ENCODE results near the gene DUS1L.

Gene DUS1L

GRCh38 chr17:82043507-82043906 lies 22.1 kb downstream of the DUS1L start:
- DNase-seq: no peak
- Histone ChIP-seq H2AFZ (ENCODE audit: low read length) (no peak overlapping the region), H3K4me2 (ENCODE audit: low read depth, low read length) (no peak overlapping the region), H3K4me3 (ENCODE audit: low read length) (no peak overlapping the region), H3K4me1 (ENCODE audit: low read length) (no peaks in the 10 kb centered on the region), H3K36me3 (replicated peaks; ENCODE audit: insufficient read depth, low read length) (no peaks in the 10 kb centered on the region; the same call in 1 of the 2 replicates), H3F3A (ENCODE audit: insufficient read depth, low read length) (no peaks in the 10 kb centered on the region), H4K20me1 (ENCODE audit: insufficient read depth, low read length) (no peaks in the 10 kb centered on the region), H3K9ac (ENCODE audit: low read length) (no peak overlapping the region), H3K9me3 (replicated peaks; ENCODE audit: insufficient read depth, low read length) (no peaks in the 10 kb centered on the region), H3K9me2 (replicated peaks; ENCODE audit: insufficient read depth, low read length) (no peaks in the 10 kb centered on the region), H3K79me2 (ENCODE audit: low read length) (no peaks in the 10 kb centered on the region), H3K27me3 (replicated peaks; ENCODE audit: insufficient read depth, low read length) (0 out of 2 replicates have a peak, but pooled peaks cover 6% of the 10 kb centered on the region), H3K27ac (ENCODE audit: low read length) (no peak overlapping the region)
- TF ChIP-seq CTCF (IDR thresholded peaks at IDR 0.05; ENCODE audit: low read length): no peak
- TF ChIP-seq EZH2 (optimal IDR thresholded peaks at IDR 0.05; ENCODE audit: low read depth, low read length): no peak
- no peak for TF ChIP-seq EZH2phosphoT487 (IDR thresholded peaks at IDR 0.05; ENCODE audit: low read length)

GRCh38 chr17:82042649-82043048 lies 23.0 kb downstream of the DUS1L start:
- H2AFZ ChIP-seq (ENCODE audit: low read length): no peak overlapping the region
- H3K36me3 ChIP-seq (replicated peaks; ENCODE audit: insufficient read depth, low read length): no peaks in the 10 kb centered on the region; the same call in 1 of the 2 replicates
- H3K9me2 ChIP-seq (replicated peaks; ENCODE audit: insufficient read depth, low read length): no peaks in the 10 kb centered on the region
- H3K4me1 ChIP-seq (ENCODE audit: low read length): 0 out of 2 replicates have a peak, but pooled peaks cover 2% of the 10 kb centered on the region
- H3K9me3 ChIP-seq (replicated peaks; ENCODE audit: insufficient read depth, low read length): no peaks in the 10 kb centered on the region
- no peak overlapping the region for H3K27ac ChIP-seq (ENCODE audit: low read length)
- H3K4me2 ChIP-seq (ENCODE audit: low read depth, low read length): no peak overlapping the region
- H3K4me3 ChIP-seq (ENCODE audit: low read length): no peak overlapping the region
- H3F3A ChIP-seq (ENCODE audit: insufficient read depth, low read length): no peaks in the 10 kb centered on the region
- H3K9ac ChIP-seq (ENCODE audit: low read length): no peak overlapping the region
- DNase-seq: no peak
- H4K20me1 ChIP-seq (ENCODE audit: insufficient read depth, low read length): no peaks in the 10 kb centered on the region
- TF ChIP-seq EZH2phosphoT487 (IDR thresholded peaks at IDR 0.05; ENCODE audit: low read length): no peak
- TF ChIP-seq EZH2 (optimal IDR thresholded peaks at IDR 0.05; ENCODE audit: low read depth, low read length): no peak
- no peak for TF ChIP-seq CTCF (IDR thresholded peaks at IDR 0.05; ENCODE audit: low read length)
- H3K79me2 ChIP-seq (ENCODE audit: low read length): no peaks in the 10 kb centered on the region
- 0 out of 2 replicates have a peak, but pooled peaks cover 6% of the 10 kb centered on the region for H3K27me3 ChIP-seq (replicated peaks; ENCODE audit: insufficient read depth, low read length)

GRCh38 chr17:82041144-82041814 lies 24.3 kb downstream of the DUS1L start:
- TF ChIP-seq EZH2 (optimal IDR thresholded peaks at IDR 0.05; ENCODE audit: low read depth, low read length) (no peak), CTCF (IDR thresholded peaks at IDR 0.05; ENCODE audit: low read length) (no peak), EZH2phosphoT487 (IDR thresholded peaks at IDR 0.05; ENCODE audit: low read length) (no peak)
- Histone ChIP-seq H2AFZ (ENCODE audit: low read length) (no peak overlapping the region), H3K9ac (ENCODE audit: low read length) (no peak overlapping the region), H3K4me2 (ENCODE audit: low read depth, low read length) (no peak overlapping the region), H3K9me2 (replicated peaks; ENCODE audit: insufficient read depth, low read length) (no peaks in the 10 kb centered on the region), H3F3A (ENCODE audit: insufficient read depth, low read length) (no peaks in the 10 kb centered on the region), H4K20me1 (ENCODE audit: insufficient read depth, low read length) (no peaks in the 10 kb centered on the region), H3K27ac (ENCODE audit: low read length) (no peak overlapping the region), H3K9me3 (replicated peaks; ENCODE audit: insufficient read depth, low read length) (no peaks in the 10 kb centered on the region), H3K36me3 (replicated peaks; ENCODE audit: insufficient read depth, low read length) (no peaks in the 10 kb centered on the region), H3K4me1 (ENCODE audit: low read length) (peaks cover 6% of the 10 kb centered on the region; the same call in 1 of the 2 replicates), H3K79me2 (ENCODE audit: low read length) (peaks cover 8% of the 10 kb centered on the region), H3K27me3 (replicated peaks; ENCODE audit: insufficient read depth, low read length) (0 out of 2 replicates have a peak, but pooled peaks cover 6% of the 10 kb centered on the region), H3K4me3 (ENCODE audit: low read length) (no peak overlapping the region)
- DNase-seq: no peak
